ENCODE data around the gene FGG. TPM values are rescaled to one million over a fixed set of nuclear protein-coding genes. Genes with fewer than 3 reads are reported as not detected.
A peak's percentile ranks its signal among the peaks of the same experiment; 100 is the strongest.

FGG gene
- total RNA-seq, 4 donors from 2014 or later = not detected

DNA sequence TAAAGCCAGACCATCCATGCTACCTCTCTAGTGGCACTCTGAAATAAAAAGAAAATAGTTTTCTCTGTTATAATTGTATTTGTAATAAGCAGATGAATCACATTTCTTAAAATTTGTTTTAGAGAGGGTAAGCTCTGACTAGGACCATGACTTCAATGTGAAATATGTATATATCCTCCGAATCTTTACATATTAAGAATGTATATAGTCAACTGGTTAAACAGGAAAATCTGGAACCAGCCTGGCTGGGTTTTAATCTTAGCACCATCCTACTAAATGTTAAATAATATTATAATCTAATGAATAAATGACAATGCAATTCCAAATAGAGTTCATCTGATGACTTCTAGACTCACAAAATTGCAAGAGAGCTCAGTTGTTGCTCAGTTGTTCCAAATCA lies 48.1 kb downstream of the FGG start:
- no peaks in the 10 kb centered on the region for H3K4me1 ChIP-seq
- intact Hi-C loops (cut with DNase I) = no loop called here
- no peak for TF ChIP-seq POLR2A (IDR thresholded peaks at IDR 0.05)
- TF ChIP-seq, protein P1, sequence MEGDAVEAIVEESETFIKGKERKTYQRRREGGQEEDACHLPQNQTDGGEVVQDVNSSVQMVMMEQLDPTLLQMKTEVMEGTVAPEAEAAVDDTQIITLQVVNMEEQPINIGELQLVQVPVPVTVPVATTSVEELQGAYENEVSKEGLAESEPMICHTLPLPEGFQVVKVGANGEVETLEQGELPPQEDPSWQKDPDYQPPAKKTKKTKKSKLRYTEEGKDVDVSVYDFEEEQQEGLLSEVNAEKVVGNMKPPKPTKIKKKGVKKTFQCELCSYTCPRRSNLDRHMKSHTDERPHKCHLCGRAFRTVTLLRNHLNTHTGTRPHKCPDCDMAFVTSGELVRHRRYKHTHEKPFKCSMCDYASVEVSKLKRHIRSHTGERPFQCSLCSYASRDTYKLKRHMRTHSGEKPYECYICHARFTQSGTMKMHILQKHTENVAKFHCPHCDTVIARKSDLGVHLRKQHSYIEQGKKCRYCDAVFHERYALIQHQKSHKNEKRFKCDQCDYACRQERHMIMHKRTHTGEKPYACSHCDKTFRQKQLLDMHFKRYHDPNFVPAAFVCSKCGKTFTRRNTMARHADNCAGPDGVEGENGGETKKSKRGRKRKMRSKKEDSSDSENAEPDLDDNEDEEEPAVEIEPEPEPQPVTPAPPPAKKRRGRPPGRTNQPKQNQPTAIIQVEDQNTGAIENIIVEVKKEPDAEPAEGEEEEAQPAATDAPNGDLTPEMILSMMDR (IDR thresholded peaks at IDR 0.05) = no peak
- no peaks in the 10 kb centered on the region for H3K9me3 ChIP-seq
- no peak overlapping the region for H3K4me3 ChIP-seq
- H3K27me3 ChIP-seq = no peaks in the 10 kb centered on the region
- H3K36me3 ChIP-seq = no peaks in the 10 kb centered on the region
- 61 to 62% methylated on average over 1 of the region's 1 CpG for WGBS, 2 donors
- no peak for DNase-seq
- no peak overlapping the region for H3K27ac ChIP-seq

DNA sequence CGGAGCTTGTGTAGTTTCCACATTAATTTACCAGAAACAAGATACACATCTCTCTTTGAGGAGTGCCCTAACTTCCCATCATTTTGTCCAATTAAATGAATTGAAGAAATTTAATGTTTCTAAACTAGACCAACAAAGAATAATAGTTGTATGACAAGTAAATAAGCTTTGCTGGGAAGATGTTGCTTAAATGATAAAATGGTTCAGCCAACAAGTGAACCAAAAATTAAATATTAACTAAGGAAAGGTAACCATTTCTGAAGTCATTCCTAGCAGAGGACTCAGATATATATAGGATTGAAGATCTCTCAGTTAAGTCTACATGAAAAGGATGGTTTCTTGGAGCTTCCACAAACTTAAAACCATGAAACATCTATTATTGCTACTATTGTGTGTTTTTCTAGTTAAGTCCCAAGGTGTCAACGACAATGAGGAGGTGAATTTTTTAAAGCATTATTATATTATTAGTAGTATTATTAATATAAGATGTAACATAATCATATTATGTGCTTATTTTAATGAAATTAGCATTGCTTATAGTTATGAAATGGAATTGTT lies 49.7 kb downstream of the FGG start, which contains the start of gene FGB:
FGB (plus strand) TSS at position 315 of the 558 bp plus-strand sequence; CDS start at position 323, 8 bp downstream.
- WGBS, 2 donors = 62 to 68% methylated on average over 2 of the region's 2 CpGs
- Histone ChIP-seq H3K9me3 (no peaks in the 10 kb centered on the region), H3K36me3 (no peaks in the 10 kb centered on the region), H3K27ac (no peak within 1 kb of the TSS), H3K4me1 (no peaks in the 10 kb centered on the region), H3K27me3 (no peaks in the 10 kb centered on the region), H3K4me3 (no peak within 1 kb of the TSS)
- DNase-seq = no peak
- intact Hi-C loops (cut with DNase I) = no loop called here
- TF ChIP-seq POLR2A (IDR thresholded peaks at IDR 0.05) = no peak
- TF ChIP-seq, protein P1 (IDR thresholded peaks at IDR 0.05) = no peak

DNA sequence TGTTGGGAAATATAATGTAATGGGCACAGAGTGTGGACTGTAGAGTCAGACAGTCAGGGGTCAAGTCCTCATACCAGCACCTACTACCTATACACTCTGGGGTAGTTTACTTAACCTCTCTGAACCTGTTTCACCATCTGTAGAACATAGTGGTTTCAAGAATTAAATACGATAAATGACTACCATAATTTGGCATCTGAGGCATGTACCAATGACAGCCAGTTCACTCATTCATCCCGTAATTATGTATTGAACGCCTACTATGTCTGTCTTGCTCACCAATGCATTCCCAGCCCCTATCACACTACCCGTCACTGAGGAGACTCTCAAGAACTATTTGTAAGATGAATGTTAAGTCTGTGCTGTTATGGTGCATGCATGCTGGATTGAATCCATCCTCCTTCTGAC lies 51.6 kb downstream of the FGG start:
- Histone ChIP-seq H3K4me1 (no peaks in the 10 kb centered on the region), H3K27me3 (no peaks in the 10 kb centered on the region), H3K9me3 (no peaks in the 10 kb centered on the region), H3K36me3 (no peaks in the 10 kb centered on the region), H3K4me3 (no peak overlapping the region), H3K27ac (no peak overlapping the region)
- no peak for DNase-seq
- no peak for TF ChIP-seq POLR2A (IDR thresholded peaks at IDR 0.05)
- TF ChIP-seq, protein P1 (IDR thresholded peaks at IDR 0.05) = no peak
- intact Hi-C loops (cut with DNase I) = no loop called here
- WGBS, 2 donors = 75 to 78% methylated on average over 4 of the region's 4 CpGs

DNA sequence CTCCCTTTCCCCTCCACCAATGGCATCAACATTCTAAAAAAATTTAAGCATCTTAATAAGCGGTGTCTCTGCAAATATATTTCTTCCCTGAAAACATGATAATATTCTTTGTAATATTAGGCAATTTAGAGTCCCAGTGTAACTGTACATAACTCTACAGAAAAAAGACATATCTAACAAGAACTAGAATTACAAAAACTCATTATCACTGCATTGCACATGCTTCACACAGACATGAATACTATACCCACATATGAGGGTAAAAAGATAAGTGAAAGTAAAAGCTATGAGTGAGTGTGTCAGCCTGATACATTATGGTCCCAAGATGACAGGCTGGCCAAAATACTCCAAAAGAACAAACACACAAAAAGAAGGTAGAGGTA lies 52.0 kb downstream of the FGG start:
- no peak for DNase-seq
- no peak for TF ChIP-seq POLR2A (IDR thresholded peaks at IDR 0.05)
- TF ChIP-seq, protein P1 (IDR thresholded peaks at IDR 0.05) = no peak
- Histone ChIP-seq H3K4me1 (no peaks in the 10 kb centered on the region), H3K9me3 (no peaks in the 10 kb centered on the region), H3K27me3 (no peaks in the 10 kb centered on the region), H3K36me3 (no peaks in the 10 kb centered on the region), H3K27ac (no peak overlapping the region), H3K4me3 (no peak overlapping the region)
- WGBS, 2 donors = 93 to 95% methylated on average over 1 of the region's 1 CpG
- intact Hi-C loops (cut with DNase I) = no loop called here

DNA sequence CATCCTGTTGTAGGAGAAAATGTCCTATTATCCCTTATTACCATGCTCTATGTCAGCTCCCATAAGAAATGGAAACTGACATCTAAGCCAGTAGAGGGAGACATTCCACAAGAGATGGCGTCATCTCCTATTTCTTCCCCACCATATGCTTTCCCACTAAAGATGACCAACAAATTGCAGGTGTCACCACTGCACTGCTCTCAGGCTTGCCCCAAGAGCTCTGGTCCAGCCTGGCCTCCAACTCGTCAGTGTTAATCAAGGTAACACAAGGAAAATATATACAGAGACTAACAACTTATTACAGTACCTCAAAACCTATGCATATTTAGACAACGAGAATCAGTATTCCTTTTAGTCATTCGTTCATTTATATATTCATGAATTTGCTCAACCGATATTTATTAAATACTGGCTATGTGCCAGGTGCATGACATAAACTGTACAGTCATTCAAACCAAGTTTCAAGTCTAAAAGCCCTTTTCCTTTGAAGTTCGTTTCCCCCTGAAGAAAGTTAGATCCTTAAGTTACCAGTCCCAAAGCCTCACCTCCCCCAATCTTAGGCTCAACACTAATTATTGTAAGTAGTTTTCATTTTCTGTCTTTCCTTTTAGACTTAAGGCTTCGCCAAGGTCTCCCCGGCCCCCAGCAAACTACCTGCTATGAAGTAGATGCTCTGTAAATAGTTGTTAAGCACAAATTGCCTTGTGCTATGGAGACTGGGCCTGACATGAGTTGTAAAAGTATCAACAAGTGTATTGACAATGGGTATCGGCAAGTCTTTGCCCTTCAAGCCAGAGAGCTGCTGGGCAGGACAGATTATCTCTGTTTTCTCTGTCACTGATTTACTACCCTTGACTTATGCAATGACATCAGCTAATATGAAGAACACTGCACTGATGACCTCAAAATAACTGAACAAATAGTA lies 52.7 kb downstream of the FGG start:
- H3K9me3 ChIP-seq = no peaks in the 10 kb centered on the region
- intact Hi-C loops (cut with DNase I) = loop anchor here (5.0 kb wide), 1 partner anchor 63 kb away; no protein-coding TSS in a partner anchor
- H3K27me3 ChIP-seq = no peaks in the 10 kb centered on the region
- 58 to 59% methylated on average over 9 of the region's 9 CpGs for WGBS, 2 donors
- H3K4me3 ChIP-seq = no peak overlapping the region
- no peak for TF ChIP-seq POLR2A (IDR thresholded peaks at IDR 0.05)
- TF ChIP-seq, protein P1 (IDR thresholded peaks at IDR 0.05) = peak in 5 of 6 experiments; percentile 26 to 59 (median 47)
- no peak for DNase-seq
- no peaks in the 10 kb centered on the region for H3K4me1 ChIP-seq
- no peak overlapping the region for H3K27ac ChIP-seq
- no peaks in the 10 kb centered on the region for H3K36me3 ChIP-seq

All from esophagus squamous epithelium (tissue), 5 donors.